ENCODE measurements around the gene TH. TPM values are rescaled to one million over a fixed set of nuclear protein-coding genes. Genes with fewer than 3 reads are reported as not detected.

Gene TH
- polyA plus RNA-seq, 1 donor from 2014 or later, result 3.6 TPM

- H4K20me1 ChIP-seq (ENCODE audit: insufficient read depth), result no peaks in the 10 kb centered on the region
- H3K79me2 ChIP-seq (replicated peaks; ENCODE audit: insufficient read depth, low read length), result no peaks in the 10 kb centered on the region
- no peaks in the 10 kb centered on the region for H3K9me3 ChIP-seq (ENCODE audit: low read length)
- no peak overlapping the region for H3K4me2 ChIP-seq (ENCODE audit: low read length)
- no peak overlapping the region for H3K4me3 ChIP-seq (ENCODE audit: low read length)
- H3F3A ChIP-seq (ENCODE audit: insufficient read depth, low read length, poor library complexity, severe bottlenecking), result no peaks in the 10 kb centered on the region
- H3K9ac ChIP-seq (ENCODE audit: low read length), result no peak overlapping the region
- no peak for TF ChIP-seq REST (IDR thresholded peaks at IDR 0.05; ENCODE audit: borderline replicate concordance)
- peak; percentile 19 for TF ChIP-seq CTCF (IDR thresholded peaks at IDR 0.05; ENCODE audit: poor library complexity, severe bottlenecking)
- no peak overlapping the region for H2AFZ ChIP-seq (ENCODE audit: low read depth, low read length)
- no peaks in the 10 kb centered on the region for H3K9me2 ChIP-seq (ENCODE audit: insufficient read depth, low read length)
- no peaks in the 10 kb centered on the region for H3K27me3 ChIP-seq (ENCODE audit: insufficient read depth, low read depth, low read length)
- H3K27ac ChIP-seq (ENCODE audit: low read length), result no peak overlapping the region
- H3K36me3 ChIP-seq (ENCODE audit: insufficient read depth, low read length), result no peaks in the 10 kb centered on the region
These were observed 1.6 kb upstream of the TH start for GRCh38 chr11:2173150-2173693.

- Histone ChIP-seq H3K27ac (ENCODE audit: low read length) (no peak overlapping the region), H3K36me3 (ENCODE audit: insufficient read depth, low read length) (no peaks in the 10 kb centered on the region), H3K4me3 (ENCODE audit: low read length) (no peak overlapping the region), H3K4me2 (ENCODE audit: low read length) (no peak overlapping the region), H3K79me2 (replicated peaks; ENCODE audit: insufficient read depth, low read length) (no peaks in the 10 kb centered on the region), H3K9me3 (ENCODE audit: low read length) (no peaks in the 10 kb centered on the region), H2AFZ (ENCODE audit: low read depth, low read length) (no peak overlapping the region), H3K27me3 (ENCODE audit: insufficient read depth, low read depth, low read length) (no peaks in the 10 kb centered on the region), H4K20me1 (ENCODE audit: insufficient read depth) (no peaks in the 10 kb centered on the region), H3F3A (ENCODE audit: insufficient read depth, low read length, poor library complexity, severe bottlenecking) (no peaks in the 10 kb centered on the region), H3K9me2 (ENCODE audit: insufficient read depth, low read length) (no peaks in the 10 kb centered on the region), H3K9ac (ENCODE audit: low read length) (no peak overlapping the region)
- TF ChIP-seq MXI1 (conservative IDR thresholded peaks at IDR 0.05; ENCODE audit: poor library complexity, severe bottlenecking), result no peak
These were observed 1.1 kb upstream of the TH start for GRCh38 chr11:2172676-2173075.

- no peaks in the 10 kb centered on the region for H3K9me2 ChIP-seq (ENCODE audit: insufficient read depth, low read length)
- no peak overlapping the region for H3K4me3 ChIP-seq (ENCODE audit: low read length)
- no peaks in the 10 kb centered on the region for H3K79me2 ChIP-seq (replicated peaks; ENCODE audit: insufficient read depth, low read length)
- H3K36me3 ChIP-seq (ENCODE audit: insufficient read depth, low read length), result no peaks in the 10 kb centered on the region
- no peaks in the 10 kb centered on the region for H3K9me3 ChIP-seq (ENCODE audit: low read length)
- H3K9ac ChIP-seq (ENCODE audit: low read length), result no peak overlapping the region
- no peaks in the 10 kb centered on the region for H4K20me1 ChIP-seq (ENCODE audit: insufficient read depth)
- H3K27ac ChIP-seq (ENCODE audit: low read length), result no peak overlapping the region
- no peaks in the 10 kb centered on the region for H3K27me3 ChIP-seq (ENCODE audit: insufficient read depth, low read depth, low read length)
- H3F3A ChIP-seq (ENCODE audit: insufficient read depth, low read length, poor library complexity, severe bottlenecking), result no peaks in the 10 kb centered on the region
- H3K4me2 ChIP-seq (ENCODE audit: low read length), result no peak overlapping the region
- TF ChIP-seq RAD21 (conservative IDR thresholded peaks at IDR 0.05) (no peak), CTCF (IDR thresholded peaks at IDR 0.05; ENCODE audit: poor library complexity, severe bottlenecking) (no peak), REST (IDR thresholded peaks at IDR 0.05; ENCODE audit: borderline replicate concordance) (no peak), POLR2AphosphoS5 (IDR thresholded peaks at IDR 0.05) (no peak), MXI1 (conservative IDR thresholded peaks at IDR 0.05; ENCODE audit: poor library complexity, severe bottlenecking) (no peak), TAF1 (IDR thresholded peaks at IDR 0.05; ENCODE audit: low read depth) (no peak), EP300 (conservative IDR thresholded peaks at IDR 0.05; ENCODE audit: poor library complexity, severe bottlenecking) (no peak), SMC3 (conservative IDR thresholded peaks at IDR 0.05; ENCODE audit: poor library complexity) (no peak)
- no peak overlapping the region for H2AFZ ChIP-seq (ENCODE audit: low read depth, low read length)
These were observed 1.7 kb downstream of the TH start for GRCh38 chr11:2169626-2170570.
